RWPE2 (cell line): ENCODE data around the gene VASP.

ENCODE experiments used
- ATAC-seq: fragments of 200-7000 bp; cut with Tn5 transposase; 3 replicates; pipeline ENCODE4 v1.9.1; 2021; ENCODE audit warnings: low read depth
- DNase-seq: peaks from one replicate; pipeline ENCODE4 v3.0.0-alpha.2; 2020; ENCODE audit warnings: low spot score
- H3K27ac ChIP-seq: fragments of 450-650 bp; 2 replicates; pipeline ENCODE4 v1.5.1; 2017; ENCODE audit warnings: mild to moderate bottlenecking; ENCODE audit not compliant: poor library complexity, severe bottlenecking
- H3K27me3 ChIP-seq: fragments of 250-450 bp; sonication (Bioruptor Pico); 2 replicates; pipeline ENCODE4 v1.5.1; 2021; ENCODE audit warnings: mild to moderate bottlenecking, moderate library complexity; ENCODE audit not compliant: insufficient read depth, poor library complexity, severe bottlenecking
- H3K36me3 ChIP-seq: fragments of 250-450 bp; sonication (Bioruptor Pico); 2 replicates; pipeline ENCODE4 v1.5.1; 2020; ENCODE audit warnings: low read depth, mild to moderate bottlenecking, moderate library complexity
- H3K4me1 ChIP-seq: fragments of 250-450 bp; sonication (Bioruptor Pico); 2 replicates; pipeline ENCODE4 v1.5.1; 2021; ENCODE audit warnings: mild to moderate bottlenecking, moderate library complexity; ENCODE audit not compliant: insufficient read depth, poor library complexity, severe bottlenecking
- H3K4me3 ChIP-seq: fragments of 250-450 bp; sonication (Bioruptor Pico); 2 replicates; pipeline ENCODE4 v1.5.1; 2021; ENCODE audit warnings: mild to moderate bottlenecking, moderate library complexity; ENCODE audit not compliant: severe bottlenecking
- H3K9me3 ChIP-seq: fragments of 250-450 bp; sonication (Bioruptor Pico); 2 replicates; pipeline ENCODE4 v1.5.1; 2021; ENCODE audit warnings: mild to moderate bottlenecking, moderate library complexity; ENCODE audit not compliant: severe bottlenecking
- CTCF ChIP-seq: fragments of 450-650 bp; IDR thresholded peaks from one replicate; pipeline ENCODE4 v1.5.1; 2017; ENCODE audit warnings: mild to moderate bottlenecking, moderate library complexity; ENCODE audit not compliant: poor library complexity, severe bottlenecking

The VASP gene

GRCh38 chr19:45471111-45471930 is 36.0 kb upstream of the VASP start:
- DNase-seq (no peak), ATAC-seq (no peak)
- Histone ChIP-seq H3K36me3 (no peaks in the 10 kb centered on the region), H3K4me3 (no peak overlapping the region), H3K27me3 (no peaks in the 10 kb centered on the region), H3K4me1 (peaks cover 4% of the 10 kb centered on the region), H3K9me3 (no peaks in the 10 kb centered on the region), H3K27ac (no peak overlapping the region)
- TF ChIP-seq CTCF: no peak

GRCh38 chr19:45471931-45472562 is 35.2 kb upstream of the VASP start:
- TF ChIP-seq CTCF: no peak

GRCh38 chr19:45472563-45473366 is 34.5 kb upstream of the VASP start:
- H3K4me1 ChIP-seq: peaks cover 4% of the 10 kb centered on the region

More at GRCh38 chr19:45471931-45472562, 35.2 kb upstream of the VASP start:
- Histone ChIP-seq H3K27me3 (no peaks in the 10 kb centered on the region), H3K36me3 (no peaks in the 10 kb centered on the region), H3K4me3 (no peak overlapping the region), H3K9me3 (no peaks in the 10 kb centered on the region), H3K27ac (no peak overlapping the region), H3K4me1 (peaks cover 4% of the 10 kb centered on the region)
- ATAC-seq: no peak
- DNase-seq: no peak

GRCh38 chr19:45473367-45473681 is 34.0 kb upstream of the VASP start:
- ATAC-seq (no peak), DNase-seq (no peak)
- no peaks in the 10 kb centered on the region for H3K36me3 ChIP-seq
- peaks cover 4% of the 10 kb centered on the region for H3K4me1 ChIP-seq
- no peaks in the 10 kb centered on the region for H3K9me3 ChIP-seq
- no peak overlapping the region for H3K4me3 ChIP-seq
- TF ChIP-seq CTCF: no peak
- no peaks in the 10 kb centered on the region for H3K27me3 ChIP-seq
- no peak overlapping the region for H3K27ac ChIP-seq

More at GRCh38 chr19:45472563-45473366, 34.5 kb upstream of the VASP start:
- Histone ChIP-seq H3K36me3 (no peaks in the 10 kb centered on the region), H3K9me3 (no peaks in the 10 kb centered on the region), H3K4me3 (no peak overlapping the region), H3K27me3 (no peaks in the 10 kb centered on the region), H3K27ac (no peak overlapping the region)
- no peak for DNase-seq
- no peak for TF ChIP-seq CTCF
- ATAC-seq: no peak
